Right cardiac atrium (tissue), 5 donors: ENCODE measurements around the gene PDGFRB. TPM values are rescaled to one million over a fixed set of nuclear protein-coding genes. Genes with fewer than 3 reads are reported as not detected.
A peak's percentile ranks its signal among the peaks of the same experiment; 100 is the strongest.

Experiments used
- ATAC-seq, 2 donors: fragments of 200-7000 bp; cut with Tn5 transposase; one replicate each; pipeline versions ENCODE4 v1.8.0 to v1.9.1; 2020; ENCODE audit warnings: moderate library complexity in 2 of 2, mild to moderate bottlenecking in 1 of 2
- DNase-seq, 3 donors: peaks; one replicate each; pipeline ENCODE4 v3.0.0-alpha.2; 2020
- H3K27ac ChIP-seq: one replicate; pipeline ENCODE4 v1.5.1; 2013; ENCODE audit warnings: mild to moderate bottlenecking, low read length, control low read depth, moderate library complexity
- H3K27me3 ChIP-seq: one replicate; pipeline ENCODE4 v1.6.1; 2013; ENCODE audit not compliant: control insufficient read depth, insufficient read depth
- H3K4me1 ChIP-seq: one replicate; pipeline ENCODE4 v1.6.1; 2013; ENCODE audit warnings: low read length; ENCODE audit not compliant: control insufficient read depth, insufficient read depth
- H3K4me3 ChIP-seq: one replicate; pipeline ENCODE4 v1.5.1; 2013; ENCODE audit warnings: low read length, control low read depth
- H3K9me3 ChIP-seq: one replicate; pipeline ENCODE4 v1.6.1; 2013; ENCODE audit warnings: low read length; ENCODE audit not compliant: control insufficient read depth
- WGBS: extraction: QIAGEN DNeasy Blood & Tissue Kit; methylation state at CpG from one replicate; pipeline ENCODE4 v1.1.7; 2013; 5-methylcytosine and 5-hydroxymethylcytosine counted together
- intact Hi-C, 4 donors: fragments of 100-400 bp; cut with DNase I; formaldehyde crosslinking; loops; one replicate each; pipeline versions ENCODE4 v1.11.0 to v1.14.0; 2022 to 2023
- long read RNA-seq, 4 donors: library from polyadenylated mRNA; unstranded; transcript quantifications; one replicate each; pipeline ENCODE4 v2.0.0, GENCODE V29; 2020 to 2021
- polyA plus RNA-seq: library from polyadenylated mRNA; stranded (reverse); fragments of 200-250 nt; gene quantifications from one replicate; pipeline ENCODE4 v1.2.3, GENCODE V29; 2013
- total RNA-seq, 4 donors: library from RNA; stranded (reverse); fragmentation: NEBNext Ultra II Directional; extraction: Animal tissue kit (Norgen Biotek cat#: 25700); gene quantifications; one replicate each; pipeline ENCODE4 v1.2.1, GENCODE V29; 2021
- donor health status: healthy with polysubstance abuse.
- donor health status: DM: no; HTN: yes; CAD: no.
- donor health status: DM: no; HTN: no; CAD: no.
- donor health status: DM: no; HTN: yes; CAD: no; lungs with severe emphysema.
- donor health status: DM: yes; HTN: yes; CAD: no.

Gene PDGFRB
- total RNA-seq (10 to 100 TPM; 42.7 to 68.0 (median 46.4) TPM), polyA plus RNA-seq (24.6 TPM)
- long read RNA-seq, donor 1, full-length matches to known transcripts = 10 of 65 reads
- long read RNA-seq, donor 1, partial matches to known transcripts = 17 of 65 reads
- long read RNA-seq, donor 1, other reads (novel, unspliced or antisense) = 38 of 65 reads
- long read RNA-seq, donor 2, full-length matches to known transcripts = 8 of 28 reads
- long read RNA-seq, donor 2, partial matches to known transcripts = 16 of 28 reads
- long read RNA-seq, donor 2, other reads (novel, unspliced or antisense) = 4 of 28 reads
- long read RNA-seq, donor 3, full-length matches to known transcripts = 4 of 47 reads
- long read RNA-seq, donor 3, partial matches to known transcripts = 21 of 47 reads
- long read RNA-seq, donor 3, other reads (novel, unspliced or antisense) = 22 of 47 reads
- long read RNA-seq, donor 4, full-length matches to known transcripts = 7 of 20 reads
- long read RNA-seq, donor 4, partial matches to known transcripts = 12 of 20 reads
- long read RNA-seq, donor 4, other reads (novel, unspliced or antisense) = 1 of 20 reads

DNA sequence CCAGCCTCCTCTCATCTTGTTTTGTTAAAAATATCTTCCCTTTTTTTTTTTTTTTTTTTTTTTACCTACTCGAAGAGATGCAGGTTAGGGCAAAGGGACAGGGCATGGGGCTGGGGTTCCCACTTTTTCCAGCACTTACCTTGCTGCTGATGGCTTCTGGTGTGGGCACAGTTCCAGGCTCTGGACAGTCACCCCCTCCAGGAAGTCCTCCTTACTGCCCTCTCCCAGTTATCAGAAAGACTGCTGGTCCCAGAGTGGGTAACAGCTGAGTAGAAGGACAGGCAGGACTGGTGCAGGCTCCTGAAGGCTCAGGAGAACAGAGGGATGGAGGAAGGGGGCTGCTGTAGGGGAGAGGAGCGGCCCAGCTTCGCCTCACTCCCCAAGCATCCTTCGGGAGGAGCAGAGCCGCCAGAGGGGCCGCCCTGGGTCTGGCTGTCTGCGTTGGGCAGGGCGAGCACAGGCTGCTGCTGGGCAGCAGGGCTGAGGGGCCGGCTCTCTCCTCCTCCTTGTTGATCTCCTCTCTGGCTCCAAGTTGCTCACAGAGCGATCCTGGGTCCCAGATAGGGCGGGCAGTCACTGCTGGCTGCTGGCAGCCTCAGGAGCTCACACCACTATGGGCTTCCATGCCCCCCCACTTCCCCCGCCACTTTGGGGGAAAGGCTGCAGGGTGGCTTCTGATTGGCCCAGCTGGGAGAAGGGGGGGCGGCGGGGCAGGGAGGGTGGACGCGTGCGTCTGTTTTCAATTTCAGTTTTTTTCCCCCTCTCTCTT is at the start of gene PDGFRB:
Gene PDGFRB (minus strand): TSS at position 588 of the 769 bp plus-strand sequence. CDS start 18,798 bp downstream, outside the sequence.
- ATAC-seq (peak; percentile 84 to 91), DNase-seq (peak; percentile 92 to 97 (median 96))
- peak within 1 kb of the TSS; percentile 84 for H3K27ac ChIP-seq
- 4% methylated on average over 17 of the region's 17 CpGs for WGBS
- H3K9me3 ChIP-seq = no peaks in the 10 kb centered on the region
- no peaks in the 10 kb centered on the region for H3K4me1 ChIP-seq
- no peaks in the 10 kb centered on the region for H3K27me3 ChIP-seq
- peak within 1 kb of the TSS; percentile 69 for H3K4me3 ChIP-seq
- intact Hi-C loops = no loop called here

DNA sequence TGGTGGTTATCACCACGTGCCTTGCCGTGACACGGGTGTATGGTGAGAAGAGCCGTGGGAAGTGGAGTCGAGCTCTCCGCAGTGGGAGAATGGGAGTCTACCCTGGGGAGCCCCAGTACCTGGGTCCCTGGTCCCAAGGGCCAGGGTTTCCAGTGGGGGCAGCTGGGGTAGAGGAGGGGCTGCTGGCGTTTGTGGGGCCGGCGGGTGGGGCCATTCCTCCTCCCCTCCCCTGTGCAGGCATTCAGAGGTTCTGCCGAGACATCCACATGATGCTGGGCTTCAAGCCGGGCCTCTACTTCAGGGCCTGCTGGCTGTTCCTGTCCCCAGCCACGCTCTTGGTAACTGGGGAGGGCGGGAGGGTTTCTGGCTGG is 48.9 kb upstream of the PDGFRB start:
- 81% methylated on average over 13 of the region's 13 CpGs for WGBS
- H3K27ac ChIP-seq = no peak overlapping the region
- ATAC-seq (peak in 1 of 2 donors; percentile 12), DNase-seq (no peak)
- no peaks in the 10 kb centered on the region for H3K27me3 ChIP-seq
- no peak overlapping the region for H3K4me3 ChIP-seq
- no peaks in the 10 kb centered on the region for H3K9me3 ChIP-seq
- intact Hi-C loops = no loop called here
- no peaks in the 10 kb centered on the region for H3K4me1 ChIP-seq

DNA sequence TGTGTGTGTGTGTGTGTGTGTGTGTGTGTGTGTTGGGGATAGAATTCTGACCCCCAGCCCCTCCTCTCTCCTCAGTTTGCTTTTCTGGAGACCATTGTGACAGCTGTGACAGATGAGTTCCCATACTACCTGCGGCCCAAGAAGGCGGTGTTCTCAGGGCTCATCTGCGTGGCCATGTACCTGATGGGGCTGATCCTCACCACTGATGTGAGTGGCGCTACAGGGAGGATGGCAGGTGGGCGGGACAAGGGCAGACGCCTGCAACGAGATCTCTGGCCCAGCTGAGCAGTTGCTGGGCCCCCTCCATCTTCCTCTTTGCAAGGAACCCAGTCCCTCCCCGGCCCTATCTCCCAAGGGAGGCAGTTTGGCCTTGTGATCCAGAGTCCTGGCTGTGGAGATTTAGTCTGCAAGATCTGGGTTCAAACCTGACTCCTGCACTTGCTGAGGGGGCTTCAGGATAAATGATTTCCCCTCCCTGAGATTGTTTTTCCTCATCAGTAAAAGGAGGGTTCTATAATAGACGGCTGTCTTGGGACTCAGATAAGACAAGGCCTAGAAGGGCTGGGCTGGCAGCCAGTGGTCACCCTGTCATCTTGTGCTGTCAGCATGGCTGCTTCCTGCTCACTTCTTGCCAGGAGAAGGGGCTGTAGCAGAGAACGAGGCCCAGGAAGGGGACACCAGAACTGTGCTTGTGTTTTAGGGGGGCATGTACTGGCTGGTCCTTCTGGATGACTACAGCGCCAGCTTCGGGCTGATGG is 48.4 kb upstream of the PDGFRB start:
- Histone ChIP-seq H3K4me1 (no peaks in the 10 kb centered on the region), H3K4me3 (no peak overlapping the region), H3K27ac (no peak overlapping the region), H3K27me3 (no peaks in the 10 kb centered on the region), H3K9me3 (no peaks in the 10 kb centered on the region)
- DNase-seq = peak; percentile 47 to 81 (median 74)
- 68% methylated on average over 12 of the region's 12 CpGs for WGBS
- intact Hi-C loops = no loop called here
- peak in 1 of 2 donors; percentile 6 for ATAC-seq

DNA sequence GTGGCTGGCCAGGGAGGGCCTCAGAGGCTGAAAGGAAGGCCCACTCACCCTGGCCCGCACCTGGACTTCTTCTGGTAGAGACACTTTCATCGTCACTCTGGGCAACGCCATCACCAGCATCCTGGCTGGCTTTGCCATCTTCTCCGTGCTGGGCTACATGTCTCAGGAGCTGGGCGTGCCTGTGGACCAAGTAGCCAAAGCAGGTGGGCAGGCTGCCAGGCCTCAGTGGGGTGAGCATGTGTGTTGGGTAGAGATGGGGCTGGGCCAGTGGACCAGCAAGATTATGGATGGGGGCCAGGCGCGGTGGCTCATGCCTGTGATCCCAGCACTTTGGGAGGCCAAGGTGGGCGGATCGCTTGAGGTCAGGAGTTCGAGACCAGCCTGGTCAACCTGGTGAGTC is 46.9 kb upstream of the PDGFRB start:
- WGBS = 94% methylated on average over 10 of the region's 10 CpGs
- no peak overlapping the region for H3K4me3 ChIP-seq
- no peaks in the 10 kb centered on the region for H3K4me1 ChIP-seq
- ATAC-seq (no peak), DNase-seq (no peak)
- intact Hi-C loops = no loop called here
- no peak overlapping the region for H3K27ac ChIP-seq
- no peaks in the 10 kb centered on the region for H3K9me3 ChIP-seq
- no peaks in the 10 kb centered on the region for H3K27me3 ChIP-seq

DNA sequence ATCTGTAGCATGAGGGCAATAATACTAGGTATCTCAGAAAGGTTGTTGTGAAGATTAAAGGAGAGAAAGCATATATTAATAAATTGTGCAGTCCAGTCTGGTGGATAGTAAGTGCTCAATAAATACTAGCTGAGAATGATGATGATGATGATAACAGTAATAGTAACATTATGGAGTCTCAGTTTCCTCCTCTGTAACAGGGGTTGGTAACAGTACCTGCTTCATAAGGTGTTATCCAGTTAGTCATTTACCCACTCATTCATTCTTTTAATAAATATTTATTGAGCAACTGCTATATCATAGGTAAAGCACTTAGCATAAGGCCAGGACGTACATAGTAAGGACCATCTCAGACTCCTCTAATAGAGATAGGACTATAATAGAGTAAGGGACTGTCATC is 41.8 kb upstream of the PDGFRB start:
- Histone ChIP-seq H3K4me3 (no peak overlapping the region), H3K27ac (no peak overlapping the region)

DNA sequence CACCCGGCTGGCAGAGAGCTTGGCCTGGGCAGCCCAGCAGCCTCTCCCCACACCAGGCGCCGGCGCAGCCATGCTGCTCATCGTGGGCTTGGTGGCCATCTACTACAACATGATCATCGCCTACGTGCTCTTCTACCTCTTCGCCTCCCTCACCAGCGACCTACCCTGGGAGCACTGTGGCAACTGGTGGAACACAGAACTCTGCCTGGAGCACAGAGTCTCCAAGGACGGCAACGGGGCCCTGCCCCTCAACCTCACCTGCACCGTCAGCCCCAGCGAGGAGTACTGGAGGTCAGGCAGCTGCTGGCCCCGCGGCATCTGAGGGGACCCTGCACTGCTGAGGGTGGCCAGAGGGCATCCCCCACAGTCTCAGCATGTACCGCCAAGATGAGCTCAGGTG is 41.3 kb upstream of the PDGFRB start:
- Histone ChIP-seq H3K9me3 (no peaks in the 10 kb centered on the region), H3K4me3 (no peak overlapping the region), H3K4me1 (no peaks in the 10 kb centered on the region), H3K27ac (no peak overlapping the region), H3K27me3 (no peaks in the 10 kb centered on the region)
- intact Hi-C loops = no loop called here
- 95% methylated on average over 16 of the region's 16 CpGs for WGBS
- DNase-seq = peak in 1 of 3 donors; percentile 17
- no peak for ATAC-seq

More for the DNA sequence above, 41.8 kb upstream of the PDGFRB start:
- Histone ChIP-seq H3K27me3 (no peaks in the 10 kb centered on the region), H3K9me3 (no peaks in the 10 kb centered on the region), H3K4me1 (no peaks in the 10 kb centered on the region)
- intact Hi-C loops = no loop called here
- DNase-seq = no peak
- WGBS = 86% methylated on average over 1 of the region's 1 CpG
- ATAC-seq = no peak

DNA sequence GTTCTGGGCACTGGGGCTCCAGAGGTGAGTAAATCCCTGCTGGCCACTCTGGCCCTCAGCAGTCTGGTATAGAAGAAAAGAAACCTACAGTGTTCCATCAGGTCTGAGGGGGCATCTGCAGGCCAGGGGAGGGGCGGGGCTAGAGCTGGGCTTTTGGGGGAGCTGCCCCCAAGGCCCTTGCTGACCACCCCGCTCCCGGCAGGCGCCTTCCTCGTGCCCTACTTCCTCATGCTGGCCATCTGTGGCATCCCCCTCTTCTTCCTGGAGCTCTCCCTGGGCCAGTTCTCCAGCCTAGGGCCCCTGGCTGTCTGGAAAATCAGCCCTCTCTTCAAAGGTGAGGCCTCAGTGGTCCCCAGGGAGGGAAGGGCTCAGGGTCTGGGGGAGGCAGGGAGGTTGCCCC is 40.9 kb upstream of the PDGFRB start:
- 73% methylated on average over 5 of the region's 5 CpGs for WGBS
- intact Hi-C loops = no loop called here
- Histone ChIP-seq H3K9me3 (no peaks in the 10 kb centered on the region), H3K4me1 (no peaks in the 10 kb centered on the region), H3K4me3 (no peak overlapping the region), H3K27me3 (no peaks in the 10 kb centered on the region), H3K27ac (no peak overlapping the region)
- no peak for ATAC-seq
- no peak for DNase-seq

DNA sequence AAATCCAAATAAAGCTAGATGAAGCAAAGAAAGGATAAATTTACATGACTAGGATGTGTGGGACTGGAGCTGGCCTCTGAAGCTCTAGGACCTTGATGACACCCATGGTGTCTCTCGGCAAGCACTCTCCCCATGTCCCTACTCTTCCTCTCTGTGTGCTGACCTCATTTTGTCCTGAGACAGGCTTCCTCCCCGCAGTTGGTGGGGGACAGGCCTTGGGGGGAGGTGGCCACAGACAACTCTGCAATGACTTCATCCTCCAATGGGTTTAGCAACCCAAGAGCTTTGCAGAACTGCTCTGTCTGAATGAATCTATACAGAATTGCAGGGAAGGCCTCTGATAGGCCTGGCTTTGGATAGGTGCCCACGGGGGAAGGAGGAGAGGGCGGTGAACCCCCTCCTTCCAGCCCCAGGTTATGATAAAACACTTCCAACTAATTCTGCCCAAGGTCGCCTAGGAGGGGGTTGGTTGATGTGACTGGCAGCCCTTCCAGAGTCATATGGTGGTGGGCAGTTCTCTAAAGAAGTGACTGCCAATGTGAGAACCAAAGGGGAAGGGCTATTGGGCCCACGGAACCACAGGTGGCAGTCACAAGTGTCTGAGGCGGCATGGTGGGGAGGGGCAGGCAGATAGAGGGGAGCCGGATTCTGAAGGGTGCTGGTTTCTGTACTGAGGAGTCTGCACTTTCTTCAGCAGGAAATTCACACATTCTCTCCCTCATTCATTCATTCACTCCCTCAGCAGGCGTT is 40.3 kb upstream of the PDGFRB start:
- Histone ChIP-seq H3K27me3 (no peaks in the 10 kb centered on the region), H3K9me3 (no peaks in the 10 kb centered on the region), H3K27ac (no peak overlapping the region), H3K4me1 (no peaks in the 10 kb centered on the region), H3K4me3 (no peak overlapping the region)
- intact Hi-C loops = no loop called here
- ATAC-seq (no peak), DNase-seq (peak in 1 of 3 donors; percentile 5)
- WGBS = 80% methylated on average over 9 of the region's 9 CpGs

DNA sequence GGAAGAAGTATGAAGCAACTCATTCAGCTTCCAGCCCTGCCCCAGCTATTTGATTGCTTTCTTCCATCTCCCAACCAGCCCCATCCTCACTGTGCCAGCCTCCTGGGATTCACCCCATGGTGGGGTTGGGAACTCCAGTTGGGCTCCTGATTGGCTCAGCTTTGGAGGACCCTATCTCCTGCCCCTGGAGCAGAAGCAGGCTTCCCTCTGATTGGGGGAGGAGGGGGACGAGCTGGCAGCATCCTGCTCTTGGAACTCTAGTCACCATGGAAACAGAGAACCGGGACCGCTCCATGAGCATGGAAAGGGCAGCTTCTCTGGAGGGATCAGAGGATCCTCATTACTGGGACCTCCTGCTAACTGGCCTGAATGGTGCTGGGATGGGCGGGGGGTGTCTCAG is 36.8 kb upstream of the PDGFRB start:
- 76% methylated on average over 4 of the region's 4 CpGs for WGBS
- intact Hi-C loops = no loop called here
- H3K4me1 ChIP-seq = no peaks in the 10 kb centered on the region

DNA sequence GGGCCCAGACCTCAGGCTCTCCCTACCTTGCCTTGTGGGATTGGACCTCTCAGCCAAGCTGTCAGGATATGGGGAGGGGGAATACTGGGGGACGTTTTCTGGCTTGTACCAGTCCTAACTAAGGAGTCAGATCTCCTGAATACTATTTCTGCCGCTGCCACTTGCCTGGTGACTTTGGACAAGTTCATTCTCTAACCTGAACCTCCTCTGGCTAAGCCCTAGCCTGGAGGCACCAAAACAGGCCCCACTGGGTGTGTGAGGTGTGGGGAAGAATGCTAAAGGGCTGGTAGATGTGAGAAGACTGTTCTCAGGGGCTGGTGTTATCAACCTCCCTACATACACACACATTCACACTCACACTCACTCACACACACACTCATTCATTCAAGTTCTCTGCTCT is 35.3 kb upstream of the PDGFRB start:
- H3K27ac ChIP-seq = no peak overlapping the region
- no peak overlapping the region for H3K4me3 ChIP-seq
- H3K9me3 ChIP-seq = no peaks in the 10 kb centered on the region
- 47% methylated on average over 2 of the region's 2 CpGs for WGBS
- H3K4me1 ChIP-seq = no peaks in the 10 kb centered on the region
- ATAC-seq (no peak), DNase-seq (peak in 1 of 3 donors; percentile 15)
- intact Hi-C loops = no loop called here
- no peaks in the 10 kb centered on the region for H3K27me3 ChIP-seq

More for the DNA sequence above, 36.8 kb upstream of the PDGFRB start:
- Histone ChIP-seq H3K4me3 (no peak overlapping the region), H3K27me3 (no peaks in the 10 kb centered on the region), H3K27ac (no peak overlapping the region), H3K9me3 (no peaks in the 10 kb centered on the region)
- no peak for ATAC-seq
- peak in 1 of 3 donors; percentile 19 for DNase-seq
